Measurements from ENCODE around the gene SV2B.

- TF ChIP-seq BRCA1 (IDR thresholded peaks at IDR 0.05) (no peak), BRCA1 (CRISPR knock-in tag; IDR thresholded peaks at IDR 0.05) (no peak), RAD21 (CRISPR knock-in tag; conservative IDR thresholded peaks at IDR 0.05 in 1 of 2, IDR thresholded peaks at IDR 0.05 in 1 of 2) (no peak), POLR2G (IDR thresholded peaks at IDR 0.05; ENCODE audit: low read depth, low read length) (no peak), ELK1 (CRISPR knock-in tag; IDR thresholded peaks at IDR 0.05) (no peak), CTCF (IDR thresholded peaks at IDR 0.05 in 2 of 3, conservative IDR thresholded peaks at IDR 0.05 in 1 of 3; ENCODE audit: insufficient read depth in 2 of 3, low read depth in 1 of 3, low read length in 3 of 3) (no peak), ZBTB26 (CRISPR knock-in tag; IDR thresholded peaks at IDR 0.05) (no peak), MYC (IDR thresholded peaks at IDR 0.05; ENCODE audit: low read depth, low read length) (no peak), MYC (CRISPR knock-in tag; IDR thresholded peaks at IDR 0.05; ENCODE audit: borderline replicate concordance, low read depth) (no peak)
Measured at GRCh38 chr15:91237445-91237844, 137.4 kb downstream of the SV2B start.

Data from K562 (cell line).